Endothelial cell of umbilical vein (primary cell): ENCODE measurements around the gene NDST4. TPM values are rescaled to one million over a fixed set of nuclear protein-coding genes. Genes with fewer than 3 reads are reported as not detected.

Source experiments
- BruUV-seq: library from RNA; stranded (reverse); fragments of 400-500 nt; replicated peaks from 2 replicates; lab custom pipeline; 2021; lab: Mats Ljungman, UMichigan
- CTCF ChIA-PET: fragments of 300-600, 350-600 bp; sonication (Branson Sonifier 250); formaldehyde crosslinking; loops from one replicate; lab custom pipeline; 2021; ENCODE audit warnings: antibody characterized with exemption, inconsistent platforms; lab: Charles Lee
- POLR2A ChIA-PET: fragments of 300-600, 350-600 bp; sonication (Branson Sonifier 250); formaldehyde crosslinking; loops from one replicate; lab custom pipeline; 2021; ENCODE audit warnings: antibody characterized with exemption, inconsistent platforms; lab: Charles Lee
- DNase-seq: peaks from one replicate; pipeline ENCODE4 v3.0.0-alpha.2; 2011; ENCODE audit warnings: low read depth, low spot score
- FAIRE-seq: peaks from 2 replicates; lab custom pipeline; 2011; peaks lifted over from hg19 to GRCh38; lab: Jason Lieb, UNC
- H2AFZ ChIP-seq: 2 replicates; pipeline ENCODE4 v1.6.0; 2012; ENCODE audit warnings: low read depth, low read length, control low read depth, inconsistent platforms
- H3K27ac ChIP-seq: 2 replicates; pipeline ENCODE4 v1.5.1; 2011; ENCODE audit warnings: low read depth, mild to moderate bottlenecking, control low read depth, low read length, moderate library complexity; ENCODE audit not compliant: insufficient read depth
- H3K27me3 ChIP-seq, 2 experiments: 2 replicates each; pipeline versions ENCODE4 v1.6.0 to v1.6.1; 2011; ENCODE audit warnings: low read length in 2 of 2, mixed read lengths in 1 of 2; ENCODE audit not compliant: control insufficient read depth in 2 of 2, insufficient read depth in 2 of 2
- H3K36me3 ChIP-seq, 2 experiments: 2 replicates in 1 of 2; 3 replicates in 1 of 2; pipeline ENCODE4 v1.5.1; 2011; ENCODE audit warnings: low read length in 2 of 2, mild to moderate bottlenecking in 1 of 2, moderate library complexity in 1 of 2; ENCODE audit not compliant: control insufficient read depth in 2 of 2, insufficient read depth in 2 of 2; ENCODE audit errors: extremely low read depth in 1 of 2
- H3K4me1 ChIP-seq: 3 replicates; pipeline ENCODE4 v1.5.1; 2011; ENCODE audit warnings: mild to moderate bottlenecking, low read length; ENCODE audit not compliant: control insufficient read depth, insufficient read depth; ENCODE audit errors: extremely low read depth
- H3K4me2 ChIP-seq: 2 replicates; pipeline ENCODE4 v1.6.1; 2011; ENCODE audit warnings: low read length, control low read depth, mixed read lengths; ENCODE audit not compliant: insufficient read depth
- H3K4me3 ChIP-seq, 3 experiments: fragments of 200-600 bp in 1 of 3; sonication (generic), shearing (Covaris generic) in 1 of 3; replicated peaks in 1 of 3; 2 replicates each; pipeline ENCODE4 v1.5.1; 2011 to 2016; ENCODE audit warnings: control low read depth in 3 of 3, low read length in 3 of 3, mild to moderate bottlenecking in 2 of 3, inconsistent platforms in 1 of 3, low read depth in 1 of 3, moderate library complexity in 1 of 3; ENCODE audit not compliant: insufficient read depth in 1 of 3
- H3K79me2 ChIP-seq: 2 replicates; pipeline ENCODE4 v1.6.0; 2012; ENCODE audit warnings: low read length, inconsistent platforms; ENCODE audit not compliant: control insufficient read depth, insufficient read depth
- H3K9ac ChIP-seq: replicated peaks from 2 replicates; pipeline ENCODE3; 2011; ENCODE audit warnings: low read length, control low read depth; ENCODE audit not compliant: insufficient read depth; ENCODE audit errors: extremely low read depth
- H3K9me1 ChIP-seq: replicated peaks from 3 replicates; pipeline ENCODE4 v1.6.0; 2011; ENCODE audit warnings: mild to moderate bottlenecking, low read length; ENCODE audit not compliant: control insufficient read depth, insufficient read depth; ENCODE audit errors: extremely low read depth
- H3K9me3 ChIP-seq: replicated peaks from 2 replicates; pipeline ENCODE4 v1.5.1; 2012; ENCODE audit warnings: low read length, inconsistent platforms; ENCODE audit not compliant: control insufficient read depth, insufficient read depth
- H4K20me1 ChIP-seq: replicated peaks from 2 replicates; pipeline ENCODE3; 2011; ENCODE audit warnings: mild to moderate bottlenecking, low read length; ENCODE audit not compliant: control insufficient read depth, insufficient read depth; ENCODE audit errors: extremely low read depth
- CTCF ChIP-seq, 2 donors: IDR thresholded peaks; 1 replicate in 1 of 2; 2 replicates in 1 of 2; pipeline ENCODE4 v1.5.1; 2011; ENCODE audit warnings: low read length in 2 of 2, mild to moderate bottlenecking in 2 of 2, moderate library complexity in 2 of 2, control low read depth in 1 of 2, inconsistent platforms in 1 of 2, low read depth in 1 of 2; ENCODE audit not compliant: insufficient read depth in 1 of 2; ENCODE audit errors: extremely low read depth in 1 of 2
- EZH2 ChIP-seq: IDR thresholded peaks from 2 replicates; pipeline ENCODE4 v1.6.1; 2012; ENCODE audit warnings: borderline replicate concordance, low read depth, mild to moderate bottlenecking, moderate library complexity, low read length, inconsistent platforms; ENCODE audit not compliant: severe bottlenecking
- FOS ChIP-seq: IDR thresholded peaks from 2 replicates; pipeline ENCODE4 v1.6.1; 2011; ENCODE audit warnings: mild to moderate bottlenecking, low read length, moderate library complexity, borderline replicate concordance; ENCODE audit not compliant: insufficient read depth
- GATA2 ChIP-seq: IDR thresholded peaks from 2 replicates; pipeline ENCODE4 v1.7.0; 2011; ENCODE audit warnings: low read depth, mild to moderate bottlenecking, moderate library complexity, mixed read lengths, low read length; ENCODE audit not compliant: insufficient read length, insufficient read depth
- JUN ChIP-seq: IDR thresholded peaks from 2 replicates; pipeline ENCODE4 v1.6.1; 2011; ENCODE audit warnings: borderline replicate concordance, low read depth; ENCODE audit not compliant: insufficient read length, insufficient read depth
- MAX ChIP-seq: IDR thresholded peaks from 2 replicates; pipeline ENCODE4 v1.6.1; 2011; ENCODE audit not compliant: insufficient read depth, insufficient read length
- MYC ChIP-seq: IDR thresholded peaks from one replicate; pipeline ENCODE4 v1.6.1; 2011; ENCODE audit warnings: mild to moderate bottlenecking, low read depth, low read length
- POLR2A ChIP-seq: IDR thresholded peaks from 2 replicates; pipeline ENCODE4 v1.6.1; 2012; ENCODE audit warnings: low read depth, mild to moderate bottlenecking, control low read depth, low read length
- POLR2AphosphoS5 ChIP-seq: IDR thresholded peaks from 2 replicates; pipeline ENCODE4 v1.6.1; 2012; ENCODE audit warnings: low read depth, mild to moderate bottlenecking, control low read depth, low read length, moderate library complexity; ENCODE audit not compliant: insufficient read depth
- dilution Hi-C: fragments of 300-500 bp; cut with MboI; formaldehyde crosslinking; loops from one replicate; pipeline ENCODE4 v1.15.0; 2019; ENCODE audit warnings: low sequenced_read_pairs; ENCODE audit not compliant: extremely low pct_ligation_motif_present
- intact Hi-C: fragments of 100-400 bp; cut with micrococcal nuclease; formaldehyde crosslinking; loops from one replicate; pipeline ENCODE4 v1.10.0; 2022
- polyA plus RNA-seq, 4 experiments: library from polyadenylated mRNA; depleted of rRNA in 3 of 4; stranded (reverse) in 3 of 4; unstranded in 1 of 4; fragments of >200 nt; gene quantifications; 2 replicates each; pipeline versions ENCODE4 v1.2.1 to v1.2.3, GENCODE V29; 2011 to 2012; ENCODE audit warnings: missing spikeins in 1 of 4
- total RNA-seq: library from RNA; stranded (reverse); gene quantifications from 2 replicates; pipeline ENCODE4 v1.2.3, GENCODE V29; 2021

Gene NDST4
- total and polyA plus RNA-seq, 2 donors (not counting 3 experiments of a cell fraction or from before 2014, with no cell fraction given) = not detected

GRCh38 chr4:114883641-114884040, 229.8 kb downstream of the NDST4 start:
- ChIA-PET CTCF (no interaction called here), POLR2A (no interaction called here)
- intact Hi-C loops (no loop called here), dilution Hi-C loops (no loop called here)
- Histone ChIP-seq H3K36me3 (no peaks in the 10 kb centered on the region), H3K4me3 (no peak overlapping the region), H3K27me3 (no peaks in the 10 kb centered on the region), H3K9ac (no peak overlapping the region), H4K20me1 (no peaks in the 10 kb centered on the region), H3K79me2 (no peaks in the 10 kb centered on the region), H3K27ac (no peak overlapping the region), H3K9me1 (no peaks in the 10 kb centered on the region), H2AFZ (no peak overlapping the region), H3K4me2 (no peak overlapping the region), H3K9me3 (no peaks in the 10 kb centered on the region), H3K4me1 (no peaks in the 10 kb centered on the region)
- TF ChIP-seq EZH2 (no peak), MYC (no peak), JUN (no peak), FOS (no peak), POLR2A (no peak), MAX (no peak), GATA2 (no peak), CTCF (IDR thresholded peaks at IDR 0.05; ENCODE audit: extremely low read depth in 1 of 2, insufficient read depth in 1 of 2, low read depth in 1 of 2, low read length in 2 of 2) (no peak), POLR2AphosphoS5 (no peak)
- no TSS peak for BruUV-seq
- no peak for DNase-seq
- FAIRE-seq = no peak
